Measurements from ENCODE around the gene IL20RA.

IL20RA gene

DNA sequence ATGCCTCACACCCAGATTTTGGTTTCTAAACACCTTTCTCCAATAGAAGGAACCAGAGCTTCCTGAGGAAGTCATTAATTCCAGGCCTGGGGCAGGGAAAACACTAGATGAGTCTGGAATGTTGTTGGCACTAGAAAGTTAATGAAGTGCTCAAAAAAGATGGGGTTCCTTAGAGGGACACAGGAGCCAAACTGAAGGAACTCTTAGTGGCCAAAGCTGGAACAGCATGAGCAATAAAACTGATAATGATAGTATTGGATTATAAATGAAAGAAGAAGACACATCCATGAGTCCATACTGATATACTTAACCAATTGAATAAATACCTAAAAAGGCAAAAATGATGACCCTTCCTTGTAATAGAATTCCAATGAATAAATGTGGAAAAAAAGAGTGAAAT, 4.4 kb downstream of the IL20RA start:
- Histone ChIP-seq H3K9me3 (no peaks in the 10 kb centered on the region), H3K4me3 (ENCODE audit: low read depth in 1 of 2, low read length in 1 of 2) (no peak overlapping the region), H3K4me1 (ENCODE audit: control insufficient read depth in 1 of 2, insufficient read depth in 1 of 2, low read depth in 1 of 2, low read length in 1 of 2) (peaks cover 11 to 12% of the 10 kb centered on the region in 2 experiments), H3K27ac (no peak overlapping the region), H3K27me3 (peaks cover 100% of the 10 kb centered on the region), H3K36me3 (no peaks in the 10 kb centered on the region)
- TF ChIP-seq, protein P1, sequence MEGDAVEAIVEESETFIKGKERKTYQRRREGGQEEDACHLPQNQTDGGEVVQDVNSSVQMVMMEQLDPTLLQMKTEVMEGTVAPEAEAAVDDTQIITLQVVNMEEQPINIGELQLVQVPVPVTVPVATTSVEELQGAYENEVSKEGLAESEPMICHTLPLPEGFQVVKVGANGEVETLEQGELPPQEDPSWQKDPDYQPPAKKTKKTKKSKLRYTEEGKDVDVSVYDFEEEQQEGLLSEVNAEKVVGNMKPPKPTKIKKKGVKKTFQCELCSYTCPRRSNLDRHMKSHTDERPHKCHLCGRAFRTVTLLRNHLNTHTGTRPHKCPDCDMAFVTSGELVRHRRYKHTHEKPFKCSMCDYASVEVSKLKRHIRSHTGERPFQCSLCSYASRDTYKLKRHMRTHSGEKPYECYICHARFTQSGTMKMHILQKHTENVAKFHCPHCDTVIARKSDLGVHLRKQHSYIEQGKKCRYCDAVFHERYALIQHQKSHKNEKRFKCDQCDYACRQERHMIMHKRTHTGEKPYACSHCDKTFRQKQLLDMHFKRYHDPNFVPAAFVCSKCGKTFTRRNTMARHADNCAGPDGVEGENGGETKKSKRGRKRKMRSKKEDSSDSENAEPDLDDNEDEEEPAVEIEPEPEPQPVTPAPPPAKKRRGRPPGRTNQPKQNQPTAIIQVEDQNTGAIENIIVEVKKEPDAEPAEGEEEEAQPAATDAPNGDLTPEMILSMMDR (IDR thresholded peaks at IDR 0.05) = no peak

DNA sequence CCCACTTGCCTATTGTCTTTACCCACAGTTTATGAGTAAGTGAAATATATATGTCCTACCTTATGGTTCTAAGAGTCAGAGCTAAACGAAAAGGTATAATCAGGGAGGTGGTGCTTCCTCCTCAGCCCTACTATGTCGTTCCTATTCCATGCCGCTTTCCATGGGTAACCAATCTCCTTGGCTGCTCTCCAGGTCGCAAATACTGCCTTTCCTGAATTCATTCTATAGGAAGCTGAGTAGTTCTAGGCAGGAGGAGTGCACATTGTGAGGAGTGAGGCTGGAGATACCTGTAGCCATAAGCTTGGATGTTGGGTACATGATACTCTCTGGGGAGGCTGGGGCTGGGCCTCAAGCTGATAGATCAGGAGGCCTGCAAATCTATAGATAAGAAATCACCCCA, 5.8 kb downstream of the IL20RA start:
- H3K27me3 ChIP-seq = peaks cover 100% of the 10 kb centered on the region

DNA sequence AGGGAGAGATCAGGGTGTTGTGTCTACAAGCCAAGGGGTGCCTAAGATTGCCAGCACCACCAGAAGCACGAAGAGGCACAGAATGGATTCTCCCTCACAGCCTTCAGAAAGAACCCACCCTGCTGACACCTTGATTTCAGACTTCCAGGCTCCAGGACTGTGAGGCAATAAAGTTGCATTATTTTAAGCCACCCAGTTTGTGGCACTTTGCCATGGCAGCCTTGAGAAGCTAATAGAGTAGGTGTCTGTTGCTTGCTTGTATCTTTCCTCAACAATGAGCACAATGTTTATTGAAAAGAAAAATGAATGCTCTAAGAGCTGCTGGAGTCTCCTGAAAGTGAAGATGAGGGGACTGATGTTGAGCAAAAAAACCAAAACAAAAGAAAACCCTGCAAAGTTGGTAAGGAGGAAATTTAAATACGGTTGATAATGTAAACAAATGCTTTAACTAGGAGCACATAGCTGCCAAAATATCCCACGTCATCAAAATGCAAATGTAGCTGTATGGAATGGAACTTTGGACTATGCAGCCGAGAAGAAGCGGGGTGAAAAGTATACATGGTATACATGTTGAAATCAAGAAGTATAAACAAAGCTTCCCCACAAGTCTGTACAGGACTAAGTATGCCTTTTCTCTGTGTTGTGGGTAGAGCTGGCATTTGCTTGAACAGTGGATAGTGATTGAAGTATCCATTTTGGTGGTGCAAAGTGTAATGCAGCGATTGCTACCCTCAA, 8.0 kb downstream of the IL20RA start:
- Histone ChIP-seq H3K27me3 (peaks cover 100% of the 10 kb centered on the region), H3K36me3 (no peaks in the 10 kb centered on the region), H3K4me3 (ENCODE audit: low read depth in 1 of 2, low read length in 1 of 2) (no peak overlapping the region), H3K9me3 (no peaks in the 10 kb centered on the region), H3K4me1 (ENCODE audit: control insufficient read depth in 1 of 2, insufficient read depth in 1 of 2, low read depth in 1 of 2, low read length in 1 of 2) (no peaks in the 10 kb centered on the region), H3K27ac (no peak overlapping the region)
- TF ChIP-seq, protein P1 (IDR thresholded peaks at IDR 0.05) = no peak

More for the DNA sequence above, 5.8 kb downstream of the IL20RA start:
- H3K27ac ChIP-seq = no peak overlapping the region
- TF ChIP-seq, protein P1 (IDR thresholded peaks at IDR 0.05) = no peak
- H3K36me3 ChIP-seq = no peaks in the 10 kb centered on the region
- H3K4me1 ChIP-seq (ENCODE audit: control insufficient read depth in 1 of 2, insufficient read depth in 1 of 2, low read depth in 1 of 2, low read length in 1 of 2) = peaks cover 3% of the 10 kb centered on the region in 2 experiments
- H3K9me3 ChIP-seq = no peaks in the 10 kb centered on the region
- H3K4me3 ChIP-seq (ENCODE audit: low read depth in 1 of 2, low read length in 1 of 2) = no peak overlapping the region

DNA sequence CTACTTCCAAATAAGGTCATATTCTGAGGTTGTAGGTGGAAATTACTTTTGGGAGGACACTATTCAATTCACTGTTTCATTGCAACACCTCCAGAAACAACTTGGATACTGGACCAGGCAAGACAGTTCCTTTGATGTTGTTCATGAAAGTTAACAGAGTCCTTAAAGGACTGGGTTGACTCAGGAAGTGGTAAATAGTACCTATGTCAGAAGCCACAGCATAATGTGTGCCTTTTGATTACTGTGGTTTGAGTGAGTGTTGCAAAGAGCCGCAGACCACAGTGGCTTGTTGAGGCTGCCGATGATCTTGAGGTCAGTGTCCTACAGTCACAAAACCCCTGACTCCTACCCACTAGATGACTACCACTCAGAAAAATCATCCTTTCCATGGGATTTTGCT, 10.9 kb downstream of the IL20RA start:
- no peak overlapping the region for H3K27ac ChIP-seq
- H3K27me3 ChIP-seq = peaks cover 100% of the 10 kb centered on the region

DNA sequence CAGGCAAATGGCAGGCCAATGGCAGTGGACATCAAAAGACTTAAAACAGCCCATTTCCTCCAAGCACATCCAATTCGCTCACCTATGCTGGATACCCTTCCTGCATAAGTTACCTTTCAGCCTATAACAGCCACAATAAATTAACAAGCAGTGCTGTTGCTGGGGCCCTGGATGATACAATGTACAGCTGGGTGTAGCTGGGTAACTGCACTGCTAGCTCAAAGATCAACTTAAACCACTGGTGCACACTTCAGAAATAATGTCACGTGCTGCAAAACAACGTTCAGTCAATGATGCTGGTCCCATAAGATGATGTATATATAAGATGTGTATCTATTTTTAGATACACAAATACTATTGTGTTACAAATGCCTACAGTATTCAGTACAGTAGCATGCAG, 13.6 kb downstream of the IL20RA start:
- H3K27me3 ChIP-seq = peaks cover 99% of the 10 kb centered on the region

More for the DNA sequence above, 10.9 kb downstream of the IL20RA start:
- Histone ChIP-seq H3K4me3 (ENCODE audit: low read depth in 1 of 2, low read length in 1 of 2) (no peak overlapping the region), H3K4me1 (ENCODE audit: control insufficient read depth in 1 of 2, insufficient read depth in 1 of 2, low read depth in 1 of 2, low read length in 1 of 2) (no peaks in the 10 kb centered on the region), H3K36me3 (no peaks in the 10 kb centered on the region), H3K9me3 (no peaks in the 10 kb centered on the region)
- TF ChIP-seq, protein P1 (IDR thresholded peaks at IDR 0.05) = no peak

More for the DNA sequence above, 13.6 kb downstream of the IL20RA start:
- Histone ChIP-seq H3K4me1 (ENCODE audit: control insufficient read depth in 1 of 2, insufficient read depth in 1 of 2, low read depth in 1 of 2, low read length in 1 of 2) (no peaks in the 10 kb centered on the region), H3K36me3 (no peaks in the 10 kb centered on the region), H3K9me3 (no peaks in the 10 kb centered on the region), H3K4me3 (ENCODE audit: low read depth in 1 of 2, low read length in 1 of 2) (no peak overlapping the region), H3K27ac (no peak overlapping the region)
- TF ChIP-seq, protein P1 (IDR thresholded peaks at IDR 0.05) = no peak

Measured in neutrophil (primary cell).